Measurements from ENCODE around the gene OGFOD3. TPM values are rescaled to one million over a fixed set of nuclear protein-coding genes. Genes with fewer than 3 reads are reported as not detected.
A peak's percentile ranks its signal among the peaks of the same experiment; 100 is the strongest.

The OGFOD3 gene
- total RNA-seq, 1 donor from 2014 or later = 19.9 TPM

DNA sequence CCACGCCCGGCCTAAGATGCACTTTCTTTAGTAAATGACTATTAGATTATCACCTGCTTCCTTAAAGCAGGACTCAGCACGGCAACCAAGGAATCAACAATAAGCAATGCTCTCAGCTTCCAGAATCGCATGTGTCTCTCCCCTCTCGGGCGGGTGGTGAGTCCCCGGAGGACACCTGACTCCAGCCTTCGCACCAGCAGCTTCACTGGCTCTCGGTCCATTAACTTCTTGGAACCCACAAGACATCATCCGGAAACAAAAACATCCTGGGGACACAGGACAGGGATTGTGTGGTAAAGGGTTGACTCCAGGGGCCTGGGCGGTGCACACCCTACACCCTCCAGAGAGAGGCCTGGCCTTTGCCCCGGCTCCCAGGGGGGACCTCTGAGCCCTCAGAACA, 24.1 kb downstream of the OGFOD3 start:
- no peaks in the 10 kb centered on the region for H3K9me3 Mint-ChIP-seq (ENCODE audit: low read depth)
- H3K27ac Mint-ChIP-seq (ENCODE audit: unreplicated experiment) = no peak overlapping the region
- H3K27me3 Mint-ChIP-seq (ENCODE audit: low read depth) = no peaks in the 10 kb centered on the region
- TF ChIP-seq, protein P1, sequence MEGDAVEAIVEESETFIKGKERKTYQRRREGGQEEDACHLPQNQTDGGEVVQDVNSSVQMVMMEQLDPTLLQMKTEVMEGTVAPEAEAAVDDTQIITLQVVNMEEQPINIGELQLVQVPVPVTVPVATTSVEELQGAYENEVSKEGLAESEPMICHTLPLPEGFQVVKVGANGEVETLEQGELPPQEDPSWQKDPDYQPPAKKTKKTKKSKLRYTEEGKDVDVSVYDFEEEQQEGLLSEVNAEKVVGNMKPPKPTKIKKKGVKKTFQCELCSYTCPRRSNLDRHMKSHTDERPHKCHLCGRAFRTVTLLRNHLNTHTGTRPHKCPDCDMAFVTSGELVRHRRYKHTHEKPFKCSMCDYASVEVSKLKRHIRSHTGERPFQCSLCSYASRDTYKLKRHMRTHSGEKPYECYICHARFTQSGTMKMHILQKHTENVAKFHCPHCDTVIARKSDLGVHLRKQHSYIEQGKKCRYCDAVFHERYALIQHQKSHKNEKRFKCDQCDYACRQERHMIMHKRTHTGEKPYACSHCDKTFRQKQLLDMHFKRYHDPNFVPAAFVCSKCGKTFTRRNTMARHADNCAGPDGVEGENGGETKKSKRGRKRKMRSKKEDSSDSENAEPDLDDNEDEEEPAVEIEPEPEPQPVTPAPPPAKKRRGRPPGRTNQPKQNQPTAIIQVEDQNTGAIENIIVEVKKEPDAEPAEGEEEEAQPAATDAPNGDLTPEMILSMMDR (IDR thresholded peaks at IDR 0.05) = no peak
- peaks cover 21% of the 10 kb centered on the region for H3K4me1 Mint-ChIP-seq (ENCODE audit: low read depth)
- no peak for DNase-seq (ENCODE audit: low spot score)
- peaks cover 2% of the 10 kb centered on the region for H3K36me3 Mint-ChIP-seq (ENCODE audit: low read depth)
- no peak overlapping the region for H3K4me3 Mint-ChIP-seq (ENCODE audit: unreplicated experiment)

DNA sequence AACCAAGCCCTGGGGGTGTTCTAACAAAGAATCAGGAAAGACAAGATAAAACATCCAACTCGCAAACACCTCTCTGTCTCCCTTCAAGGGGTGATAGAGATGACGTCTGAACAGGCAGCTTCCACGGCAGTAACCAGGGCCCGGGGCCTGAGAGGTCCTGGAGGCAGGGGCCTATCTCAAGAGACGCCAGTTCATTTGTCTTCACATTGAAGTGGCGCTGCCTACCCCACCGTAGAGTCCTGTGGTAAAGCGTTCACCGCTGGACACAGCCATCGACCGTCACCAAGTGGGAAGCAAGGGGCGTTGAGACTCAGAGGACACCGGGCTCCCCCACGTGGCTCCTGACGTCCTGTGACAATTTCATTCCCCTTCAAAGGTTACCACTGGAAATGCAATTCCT, 25.4 kb downstream of the OGFOD3 start:
- H3K36me3 Mint-ChIP-seq (ENCODE audit: low read depth) = peaks cover 2% of the 10 kb centered on the region
- peaks cover 19% of the 10 kb centered on the region for H3K4me1 Mint-ChIP-seq (ENCODE audit: low read depth)
- DNase-seq (ENCODE audit: low spot score) = no peak
- TF ChIP-seq, protein P1 (IDR thresholded peaks at IDR 0.05) = no peak
- H3K9me3 Mint-ChIP-seq (ENCODE audit: low read depth) = no peaks in the 10 kb centered on the region
- H3K27ac Mint-ChIP-seq (ENCODE audit: unreplicated experiment) = no peak overlapping the region
- no peaks in the 10 kb centered on the region for H3K27me3 Mint-ChIP-seq (ENCODE audit: low read depth)
- H3K4me3 Mint-ChIP-seq (ENCODE audit: unreplicated experiment) = no peak overlapping the region

DNA sequence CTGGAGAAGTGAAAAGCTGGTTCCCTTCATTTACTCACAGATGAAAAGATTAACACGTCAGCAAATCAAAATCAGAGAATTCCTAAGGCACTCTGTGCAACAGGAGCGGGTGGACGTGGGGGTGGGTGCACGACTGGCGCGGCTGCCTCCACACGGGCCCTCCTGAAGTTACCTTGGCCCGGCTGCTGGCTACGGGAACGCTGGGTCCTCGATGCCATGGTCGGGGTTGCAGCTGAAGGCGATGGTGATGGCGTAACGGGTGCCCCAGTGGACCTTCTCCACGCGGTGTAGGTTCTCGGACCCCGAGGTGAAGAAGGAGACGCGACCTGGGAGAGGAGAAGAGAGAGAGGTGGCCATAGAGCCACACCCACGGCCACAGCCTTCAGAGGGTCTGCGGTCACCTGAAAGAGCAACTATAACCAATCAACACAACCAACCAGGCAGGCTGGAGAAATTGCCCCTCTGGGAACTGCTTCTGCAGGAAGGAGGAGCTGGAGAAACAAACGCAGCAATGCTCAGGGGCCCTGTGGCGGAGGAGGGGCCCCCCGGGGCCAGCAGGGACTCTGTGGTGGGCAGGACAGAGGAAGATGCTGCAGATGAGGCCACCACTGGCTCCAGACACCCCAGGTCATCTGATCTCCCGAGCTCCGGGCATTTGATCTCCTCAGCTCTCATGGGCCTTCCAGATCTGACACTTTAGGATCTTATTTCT, 26.0 kb downstream of the OGFOD3 start:
- no peak overlapping the region for H3K27ac Mint-ChIP-seq (ENCODE audit: unreplicated experiment)
- no peak for DNase-seq (ENCODE audit: low spot score)
- H3K9me3 Mint-ChIP-seq (ENCODE audit: low read depth) = no peaks in the 10 kb centered on the region
- TF ChIP-seq, protein P1 (IDR thresholded peaks at IDR 0.05) = no peak
- H3K4me1 Mint-ChIP-seq (ENCODE audit: low read depth) = peaks cover 16% of the 10 kb centered on the region
- H3K4me3 Mint-ChIP-seq (ENCODE audit: unreplicated experiment) = no peak overlapping the region
- H3K27me3 Mint-ChIP-seq (ENCODE audit: low read depth) = peaks cover 5% of the 10 kb centered on the region
- peaks cover 2% of the 10 kb centered on the region for H3K36me3 Mint-ChIP-seq (ENCODE audit: low read depth)

DNA sequence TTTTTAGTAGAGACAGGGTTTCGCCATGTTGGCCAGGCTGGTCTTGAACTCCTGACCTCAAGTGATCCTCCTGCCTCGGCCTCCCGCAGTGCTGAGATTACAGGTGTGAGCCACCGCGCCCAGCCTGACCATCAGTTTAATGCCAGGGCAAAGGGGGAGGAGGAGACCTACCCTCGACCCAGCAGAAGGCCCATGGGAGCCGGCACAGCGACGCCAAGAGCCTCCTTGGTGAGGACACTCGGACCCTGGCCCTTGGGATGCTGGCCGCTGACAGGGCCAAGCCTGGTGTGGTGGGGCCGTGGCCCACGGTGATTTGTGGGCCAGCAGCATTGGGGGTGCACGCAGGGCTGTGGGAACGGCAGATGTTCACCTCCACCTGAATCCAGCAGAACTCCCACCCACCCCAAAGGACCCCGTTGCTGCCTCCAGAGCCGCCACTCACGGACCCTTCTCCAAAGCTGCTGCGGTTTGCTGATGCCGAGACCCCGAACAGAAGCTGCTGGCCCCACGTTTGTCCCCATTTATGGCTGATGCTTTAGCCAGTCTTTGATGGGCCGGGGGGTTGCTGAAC, 26.8 kb downstream of the OGFOD3 start:
- Mint-ChIP-seq H3K4me1 (ENCODE audit: low read depth) (peaks cover 11% of the 10 kb centered on the region), H3K36me3 (ENCODE audit: low read depth) (peaks cover 2% of the 10 kb centered on the region), H3K27ac (ENCODE audit: unreplicated experiment) (no peak overlapping the region), H3K9me3 (ENCODE audit: low read depth) (no peaks in the 10 kb centered on the region), H3K4me3 (ENCODE audit: unreplicated experiment) (no peak overlapping the region), H3K27me3 (ENCODE audit: low read depth) (peaks cover 5% of the 10 kb centered on the region)
- TF ChIP-seq, protein P1 (IDR thresholded peaks at IDR 0.05) = no peak
- DNase-seq (ENCODE audit: low spot score) = peak; percentile 91

DNA sequence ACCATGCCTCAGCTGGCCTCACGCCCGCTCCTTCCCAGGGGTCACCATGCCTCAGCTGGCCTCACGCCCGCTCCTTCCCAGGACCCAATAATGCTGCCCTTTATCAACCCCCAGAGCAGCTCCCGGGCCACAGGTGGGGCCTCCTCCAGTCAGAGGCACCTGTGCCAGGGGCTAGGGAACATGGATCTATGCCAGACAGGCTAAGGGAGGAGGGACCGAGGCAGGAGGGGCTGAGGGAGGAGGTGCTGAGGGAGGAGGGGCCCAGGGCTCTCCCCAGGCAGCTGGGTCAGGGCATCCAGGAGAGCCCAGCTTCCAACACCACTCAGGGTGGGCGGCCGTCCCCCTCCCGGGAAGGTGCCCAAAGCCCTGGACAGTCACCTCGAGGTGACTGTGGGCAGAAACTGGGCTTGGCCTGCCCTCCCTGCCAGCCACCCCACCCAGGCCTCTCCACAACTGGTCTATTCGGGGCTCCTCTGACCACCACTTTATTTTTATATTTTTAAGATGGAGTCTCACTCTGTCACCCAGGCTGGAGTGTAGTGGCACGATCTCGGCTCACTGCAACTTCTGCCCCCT, 27.4 kb downstream of the OGFOD3 start:
- Mint-ChIP-seq H3K27ac (ENCODE audit: unreplicated experiment) (no peak overlapping the region), H3K27me3 (ENCODE audit: low read depth) (peaks cover 5% of the 10 kb centered on the region), H3K36me3 (ENCODE audit: low read depth) (peaks cover 2% of the 10 kb centered on the region), H3K4me3 (ENCODE audit: unreplicated experiment) (no peak overlapping the region), H3K4me1 (ENCODE audit: low read depth) (peaks cover 7% of the 10 kb centered on the region), H3K9me3 (ENCODE audit: low read depth) (no peaks in the 10 kb centered on the region)
- TF ChIP-seq, protein P1 (IDR thresholded peaks at IDR 0.05) = no peak
- no peak for DNase-seq (ENCODE audit: low spot score)
